ENCODE results near the gene MAPK10.

GRCh38 chr4:86338521-86338920 is 21.3 kb downstream of the MAPK10 start:
- TF ChIP-seq CTCF (conservative IDR thresholded peaks at IDR 0.05; ENCODE audit: low read depth, low read length) (no peak), EZH2 (IDR thresholded peaks at IDR 0.05; ENCODE audit: borderline replicate concordance, low read depth, low read length, poor library complexity, severe bottlenecking) (no peak)
